Astrocyte of the hippocampus (primary cell): ENCODE data around the gene FXYD1.
"Not testable (repeated sequence)": the region's sequence is repeated elsewhere in the genome, so short reads cannot be mapped to it uniquely, and the experiment has no call there.

Experiments used
- DNase-seq: peaks from one replicate; pipeline ENCODE4 v3.0.0; 2011; ENCODE audit warnings: low read depth, low spot score

FXYD1 gene

GRCh38 chr19:35143231-35143715, 4.6 kb downstream of the FXYD1 start, which contains the start of gene FXYD7:
FXYD7 (plus strand) TSS chr19:35143255; CDS start chr19:35143334, 79 bp downstream.
- no peak for DNase-seq

GRCh38 chr19:35143818-35144217, 5.2 kb downstream of the FXYD1 start:
- no peak for DNase-seq

- DNase-seq = no peak
Measured at GRCh38 chr19:35144259-35144599, 5.6 kb downstream of the FXYD1 start.

- no peak for DNase-seq
Measured at GRCh38 chr19:35144600-35145436, 6.2 kb downstream of the FXYD1 start.

- no peak for DNase-seq
Measured at GRCh38 chr19:35146746-35147459, 8.3 kb downstream of the FXYD1 start.

- no peak for DNase-seq
Measured at GRCh38 chr19:35149463-35149862, 10.8 kb downstream of the FXYD1 start.

- DNase-seq = no peak
Measured at GRCh38 chr19:35150445-35150844, 11.8 kb downstream of the FXYD1 start.

- no peak for DNase-seq
Measured at GRCh38 chr19:35151273-35152065, 12.8 kb downstream of the FXYD1 start.

GRCh38 chr19:35153129-35153522, 14.5 kb downstream of the FXYD1 start:
- DNase-seq = not testable (repeated sequence)

GRCh38 chr19:35153701-35154524, 15.3 kb downstream of the FXYD1 start:
- peak; percentile 53 for DNase-seq

- peak; percentile 56 for DNase-seq
Measured at GRCh38 chr19:35154525-35155406, 16.1 kb downstream of the FXYD1 start, which contains the start of gene FXYD5. FXYD5 (plus strand) TSS chr19:35154735; CDS start chr19:35155551, 816 bp downstream.

- DNase-seq = no peak
Measured at GRCh38 chr19:35155441-35155840, 16.8 kb downstream of the FXYD1 start.

- no peak for DNase-seq
Measured at GRCh38 chr19:35155981-35156672, 17.5 kb downstream of the FXYD1 start.

- DNase-seq = no peak
Measured at GRCh38 chr19:35156673-35157014, 18.0 kb downstream of the FXYD1 start.

GRCh38 chr19:35157431-35157830, 18.8 kb downstream of the FXYD1 start:
- DNase-seq = no peak

GRCh38 chr19:35159606-35160005, 21.0 kb downstream of the FXYD1 start:
- DNase-seq = no peak

- DNase-seq = no peak
Measured at GRCh38 chr19:35160629-35161433, 22.2 kb downstream of the FXYD1 start.

- no peak for DNase-seq
Measured at GRCh38 chr19:35161434-35161743, 22.8 kb downstream of the FXYD1 start.
